Inflammatory macrophage (primary cell): ENCODE measurements around the gene COMT.

ENCODE experiments used
- DNase-seq, 2 donors: peaks; one replicate each; pipeline ENCODE4 v3.0.0-alpha.2; 2020 to 2022

COMT gene

DNA sequence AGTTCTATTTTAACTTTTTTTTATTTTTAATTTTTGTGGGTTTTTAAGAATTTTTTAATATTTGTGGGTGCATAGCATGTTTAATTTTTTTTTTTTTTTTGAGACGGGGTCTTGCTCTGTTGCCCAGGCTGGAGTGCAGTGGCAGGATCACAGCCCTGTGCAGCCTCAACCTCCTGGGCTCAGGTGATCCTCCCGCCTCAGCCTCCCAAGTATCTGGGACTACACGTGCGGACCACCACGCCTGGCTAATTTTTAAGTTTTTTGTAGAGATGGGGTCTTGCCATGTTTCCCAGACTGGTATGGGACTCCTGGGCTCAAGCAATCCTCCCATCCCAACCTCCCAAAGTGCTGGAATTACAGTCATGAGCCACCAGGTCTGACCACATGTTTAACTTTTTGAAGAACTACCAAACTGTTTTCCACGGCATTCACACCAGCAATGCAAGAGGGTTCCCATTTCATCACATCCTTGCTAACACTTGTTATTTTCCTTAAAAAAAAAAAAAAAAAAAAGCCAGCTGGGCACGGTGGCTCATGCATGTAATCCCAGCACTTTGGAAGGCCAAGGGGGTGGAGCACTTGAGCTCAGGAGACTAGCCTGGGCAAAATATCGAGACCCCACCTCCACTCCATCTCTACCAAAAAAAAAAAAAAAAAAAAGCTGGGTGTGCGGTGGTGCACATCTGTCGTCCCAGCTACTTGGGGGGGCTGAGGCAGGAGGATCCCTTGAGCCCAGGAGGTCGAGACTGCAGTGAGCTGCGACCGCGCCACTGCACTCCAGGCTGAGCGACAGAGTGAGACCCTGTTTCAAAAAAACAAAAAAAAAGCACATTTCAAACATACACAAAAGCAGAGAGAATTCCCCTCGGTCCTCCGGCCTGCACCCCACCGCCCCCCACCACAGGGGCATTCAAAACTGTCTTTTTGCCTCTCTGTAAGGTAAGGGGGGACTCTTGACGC, 16.8 kb downstream of the COMT start:
- no peak for DNase-seq

DNA sequence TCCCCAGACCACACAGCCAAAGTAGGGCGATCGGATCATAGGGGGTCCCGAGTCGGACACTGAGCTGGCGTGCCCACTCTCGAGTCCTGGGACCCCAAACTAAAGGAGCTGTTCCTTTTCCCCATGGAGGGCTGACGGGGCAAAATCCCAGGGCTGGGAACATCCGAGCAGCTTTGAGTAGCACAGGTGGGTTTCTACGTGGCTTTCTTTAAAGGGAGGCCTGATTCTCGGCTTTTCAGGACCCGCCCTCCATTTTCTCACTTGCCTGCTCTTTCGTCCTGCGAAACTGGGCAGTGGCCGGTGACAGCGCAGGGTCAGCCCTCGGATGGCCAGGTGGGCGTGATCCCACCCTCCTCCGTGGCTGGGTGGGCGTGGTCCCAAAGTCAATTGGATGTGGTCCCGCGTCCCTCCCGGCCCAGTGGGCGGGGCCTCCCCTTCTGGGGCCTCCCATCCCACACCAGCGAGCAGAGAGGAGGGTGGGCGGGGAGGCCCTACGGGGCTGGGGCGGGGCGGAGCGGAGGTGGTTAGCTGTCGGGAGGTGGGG, 17.5 kb downstream of the COMT start:
- peak; percentile 6 to 59 for DNase-seq

DNA sequence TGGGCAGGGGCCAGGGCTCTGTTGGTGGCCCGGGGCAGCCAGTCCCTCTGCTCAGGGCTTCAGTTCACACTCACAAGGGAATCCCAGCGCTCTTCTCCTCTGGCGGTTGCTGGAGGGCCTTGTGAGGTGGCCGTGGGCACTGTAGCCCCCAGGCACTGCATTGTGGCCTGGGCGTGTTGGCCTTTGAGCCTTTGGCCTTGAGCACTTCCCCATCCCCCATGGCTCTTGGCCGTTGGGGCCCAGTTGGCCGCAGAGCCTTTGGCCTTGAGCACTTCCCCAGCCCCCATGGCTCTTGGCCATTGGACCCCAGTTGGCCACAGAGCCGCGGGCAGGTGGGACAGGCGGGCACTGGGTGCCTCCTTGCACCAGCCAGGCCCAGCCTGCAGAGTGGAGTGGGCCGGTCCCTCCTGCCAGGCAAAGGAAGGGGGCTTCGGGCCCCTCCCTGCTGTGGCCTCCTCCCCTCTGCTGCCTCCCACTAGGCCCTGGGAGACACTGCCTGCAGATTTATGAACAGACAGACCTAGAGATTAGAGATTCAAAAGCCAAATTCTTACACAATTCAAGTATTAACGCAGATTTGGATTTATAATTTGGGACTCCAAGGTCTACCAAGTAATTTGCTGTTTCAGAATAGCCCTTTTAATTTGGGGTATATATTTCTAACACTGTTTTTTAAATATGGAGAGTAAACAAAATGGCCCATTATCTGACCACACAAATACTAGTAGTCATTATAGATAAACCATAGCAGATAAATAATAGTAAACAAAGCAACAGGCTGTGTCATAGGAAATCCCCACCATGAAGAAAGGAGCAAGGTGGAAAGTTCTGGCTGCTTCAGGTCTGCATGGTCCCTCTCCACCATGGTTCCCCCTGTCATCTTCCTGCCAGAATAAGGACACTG, 18.3 kb downstream of the COMT start:
- no peak for DNase-seq

DNA sequence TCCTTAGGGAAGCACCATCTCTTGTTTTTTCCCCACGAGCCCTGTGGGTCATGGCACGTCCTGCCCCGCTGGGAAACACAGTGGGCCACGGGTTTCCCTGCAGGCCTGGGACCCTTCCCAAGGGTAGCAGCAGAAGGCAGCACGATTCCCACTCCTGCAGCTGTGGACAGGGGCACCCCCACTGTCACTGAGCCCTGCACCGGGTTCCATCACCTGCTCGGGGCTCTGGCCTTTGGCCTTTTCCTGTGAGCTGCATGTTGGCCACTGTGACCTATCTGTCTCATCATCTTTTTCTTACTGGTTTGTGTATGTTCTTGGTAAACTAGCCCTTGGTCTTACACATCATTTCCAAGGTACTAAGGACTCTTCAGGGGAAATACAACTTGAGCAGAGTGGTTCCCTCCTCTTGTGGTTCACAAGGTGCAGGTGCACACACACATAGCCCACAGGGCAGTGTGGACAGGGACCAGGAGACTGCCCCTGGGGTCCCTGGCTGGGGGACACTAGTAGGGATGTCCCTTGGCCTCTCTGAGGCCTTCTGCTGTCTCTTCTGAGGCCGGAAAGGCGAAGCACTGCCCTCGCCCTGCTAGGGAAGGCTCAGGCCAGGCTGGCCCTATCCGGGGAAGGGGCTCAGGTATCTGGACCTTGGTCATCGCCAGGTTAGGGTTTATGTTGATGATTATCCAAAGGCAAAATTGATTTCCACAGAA, 19.1 kb downstream of the COMT start:
- no peak for DNase-seq

DNA sequence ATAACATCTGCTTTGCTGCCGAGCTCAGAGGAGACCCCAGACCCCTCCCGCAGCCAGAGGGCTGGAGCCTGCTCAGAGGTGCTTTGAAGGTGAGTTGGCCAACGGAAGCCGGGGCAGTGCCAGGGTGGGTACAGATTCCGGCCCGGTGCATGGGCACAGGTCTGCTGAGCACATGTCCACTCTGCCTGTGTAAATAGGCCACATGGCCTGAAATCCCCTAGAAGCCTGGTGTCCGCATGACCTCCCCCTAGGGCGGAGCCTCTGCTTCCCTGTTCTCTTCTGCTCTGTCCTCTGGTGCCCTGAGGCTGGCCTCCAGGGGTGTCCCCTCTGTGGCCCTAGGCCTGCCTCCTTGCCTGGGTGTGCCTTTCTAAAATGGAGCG, 19.6 kb downstream of the COMT start:
- peak in 1 of 2 donors; percentile 22 for DNase-seq

DNA sequence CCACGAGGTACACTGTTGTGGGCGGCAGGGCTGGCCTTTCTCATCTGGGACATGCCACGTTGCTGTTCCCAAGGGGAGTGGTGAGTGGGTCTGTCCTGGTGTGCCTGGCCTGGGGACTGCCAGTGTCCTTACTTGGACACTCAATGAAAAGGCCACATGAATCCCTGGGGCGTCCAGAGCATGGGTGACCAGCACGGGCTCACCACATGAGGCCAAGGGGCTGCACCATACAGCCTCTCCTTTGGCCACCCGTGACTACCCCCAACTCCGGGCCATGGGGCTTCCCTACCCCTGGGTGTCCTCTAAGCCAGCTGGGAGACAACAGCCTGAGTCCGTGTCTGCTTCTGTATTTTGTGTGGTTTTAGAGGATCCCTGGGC, 20.3 kb downstream of the COMT start:
- no peak for DNase-seq

DNA sequence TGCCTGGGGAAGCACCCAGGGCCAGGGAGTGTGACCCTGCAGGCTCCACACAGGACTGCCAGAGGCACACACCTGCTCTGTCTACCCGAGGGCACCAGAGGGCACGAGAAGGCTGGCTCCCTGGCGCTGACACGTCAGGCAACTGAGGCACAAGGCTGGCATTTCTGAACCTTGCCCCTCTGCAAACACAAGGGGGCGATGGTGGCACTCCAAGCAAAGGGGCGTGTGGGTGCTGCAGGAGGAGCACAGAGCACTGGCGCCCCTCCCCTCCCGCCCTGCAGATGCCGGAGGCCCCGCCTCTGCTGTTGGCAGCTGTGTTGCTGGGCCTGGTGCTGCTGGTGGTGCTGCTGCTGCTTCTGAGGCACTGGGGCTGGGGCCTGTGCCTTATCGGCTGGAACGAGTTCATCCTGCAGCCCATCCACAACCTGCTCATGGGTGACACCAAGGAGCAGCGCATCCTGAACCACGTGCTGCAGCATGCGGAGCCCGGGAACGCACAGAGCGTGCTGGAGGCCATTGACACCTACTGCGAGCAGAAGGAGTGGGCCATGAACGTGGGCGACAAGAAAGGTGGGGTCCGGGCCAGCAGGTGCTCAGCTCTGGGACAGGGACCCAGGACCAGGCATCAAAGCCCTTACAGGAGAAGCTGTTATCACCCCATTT, 20.8 kb downstream of the COMT start:
- DNase-seq: peak; percentile 52 to 70

DNA sequence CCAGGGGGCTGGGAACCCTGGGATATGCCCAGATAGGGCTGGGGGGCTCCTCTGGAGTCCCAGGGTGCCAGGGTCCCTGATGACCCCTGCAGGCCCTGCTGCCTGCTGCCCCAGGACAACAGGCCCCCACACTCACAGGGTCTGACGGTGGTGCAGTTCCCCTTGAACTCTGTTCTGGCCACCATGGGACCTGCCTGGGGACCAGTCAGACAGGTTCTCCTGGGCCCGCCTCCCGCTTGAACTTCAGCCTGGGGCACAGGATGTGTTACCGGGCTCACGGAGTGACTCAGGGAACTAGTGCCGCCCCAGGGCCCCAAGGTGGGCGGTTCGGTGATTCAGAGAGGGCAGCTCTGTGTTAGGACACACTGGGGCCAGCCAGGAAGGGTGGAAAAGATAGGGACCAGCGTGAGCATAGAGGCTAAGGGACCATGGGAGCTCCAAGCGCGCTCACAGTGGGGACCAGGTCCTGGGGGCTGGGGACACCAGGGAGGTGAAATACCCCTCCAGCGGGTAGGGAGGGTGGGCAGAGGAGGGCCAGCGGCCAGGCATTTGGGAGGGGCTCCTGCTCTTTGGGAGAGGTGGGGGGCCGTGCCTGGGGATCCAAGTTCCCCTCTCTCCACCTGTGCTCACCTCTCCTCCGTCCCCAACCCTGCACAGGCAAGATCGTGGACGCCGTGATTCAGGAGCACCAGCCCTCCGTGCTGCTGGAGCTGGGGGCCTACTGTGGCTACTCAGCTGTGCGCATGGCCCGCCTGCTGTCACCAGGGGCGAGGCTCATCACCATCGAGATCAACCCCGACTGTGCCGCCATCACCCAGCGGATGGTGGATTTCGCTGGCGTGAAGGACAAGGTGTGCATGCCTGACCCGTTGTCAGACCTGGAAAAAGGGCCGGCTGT, 21.6 kb downstream of the COMT start:
- DNase-seq: peak in 1 of 2 donors; percentile 73

DNA sequence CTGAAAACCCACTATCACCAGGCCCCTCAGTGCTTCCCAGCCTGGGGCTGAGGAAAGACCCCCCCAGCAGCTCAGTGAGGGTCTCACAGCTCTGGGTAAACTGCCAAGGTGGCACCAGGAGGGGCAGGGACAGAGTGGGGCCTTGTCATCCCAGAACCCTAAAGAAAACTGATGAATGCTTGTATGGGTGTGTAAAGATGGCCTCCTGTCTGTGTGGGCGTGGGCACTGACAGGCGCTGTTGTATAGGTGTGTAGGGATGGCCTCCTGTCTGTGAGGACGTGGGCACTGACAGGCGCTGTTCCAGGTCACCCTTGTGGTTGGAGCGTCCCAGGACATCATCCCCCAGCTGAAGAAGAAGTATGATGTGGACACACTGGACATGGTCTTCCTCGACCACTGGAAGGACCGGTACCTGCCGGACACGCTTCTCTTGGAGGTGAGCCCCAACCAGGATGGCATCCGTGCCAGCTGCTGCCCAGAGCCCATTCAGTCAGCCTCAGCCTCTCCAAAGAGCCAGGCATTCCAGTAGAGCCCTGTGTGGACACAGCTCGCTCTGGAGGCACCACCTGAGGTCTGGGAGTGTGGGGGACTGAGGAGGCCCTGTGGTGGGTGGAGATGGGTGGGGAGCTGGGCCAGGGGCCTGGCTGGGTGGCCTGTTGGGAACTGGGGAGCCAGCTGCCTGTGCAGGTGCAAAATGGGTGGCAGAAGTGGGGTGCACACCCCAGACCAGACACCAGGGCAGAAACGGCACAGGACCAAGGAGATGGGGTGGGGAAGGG, 22.5 kb downstream of the COMT start:
- DNase-seq: no peak

DNA sequence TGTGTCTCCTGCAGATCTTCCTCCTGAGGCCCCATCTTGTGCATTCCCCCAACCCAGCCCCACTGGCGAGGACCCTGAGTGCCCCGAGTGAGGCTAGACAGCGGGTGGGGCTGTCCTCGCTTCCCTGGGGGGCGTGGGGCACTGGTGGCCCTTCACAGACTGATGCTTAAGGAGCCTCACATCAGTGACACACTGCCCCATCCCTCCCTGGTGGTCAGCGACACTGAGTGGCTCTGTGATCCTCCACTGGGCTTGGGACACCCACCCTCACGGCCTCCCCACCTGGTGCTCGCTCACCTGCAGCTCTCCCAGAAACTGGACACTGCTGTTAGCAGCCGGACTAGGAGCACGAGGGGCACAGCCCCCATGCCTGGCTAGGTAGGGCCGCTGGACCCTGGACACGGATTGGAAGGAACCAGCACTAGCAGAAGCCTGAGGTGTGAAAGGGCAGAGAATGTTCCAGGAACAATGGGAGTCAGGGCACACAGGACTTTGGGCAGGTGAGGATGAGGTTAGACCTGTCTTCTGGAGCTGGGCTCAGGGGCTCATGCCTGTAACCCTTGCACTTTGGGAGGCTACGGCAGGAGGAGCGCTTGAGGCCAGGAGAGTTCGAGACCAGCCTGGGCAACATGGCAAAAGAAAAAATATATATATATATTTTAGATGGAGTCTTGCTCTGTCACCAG, 23.3 kb downstream of the COMT start:
- no peak for DNase-seq

DNA sequence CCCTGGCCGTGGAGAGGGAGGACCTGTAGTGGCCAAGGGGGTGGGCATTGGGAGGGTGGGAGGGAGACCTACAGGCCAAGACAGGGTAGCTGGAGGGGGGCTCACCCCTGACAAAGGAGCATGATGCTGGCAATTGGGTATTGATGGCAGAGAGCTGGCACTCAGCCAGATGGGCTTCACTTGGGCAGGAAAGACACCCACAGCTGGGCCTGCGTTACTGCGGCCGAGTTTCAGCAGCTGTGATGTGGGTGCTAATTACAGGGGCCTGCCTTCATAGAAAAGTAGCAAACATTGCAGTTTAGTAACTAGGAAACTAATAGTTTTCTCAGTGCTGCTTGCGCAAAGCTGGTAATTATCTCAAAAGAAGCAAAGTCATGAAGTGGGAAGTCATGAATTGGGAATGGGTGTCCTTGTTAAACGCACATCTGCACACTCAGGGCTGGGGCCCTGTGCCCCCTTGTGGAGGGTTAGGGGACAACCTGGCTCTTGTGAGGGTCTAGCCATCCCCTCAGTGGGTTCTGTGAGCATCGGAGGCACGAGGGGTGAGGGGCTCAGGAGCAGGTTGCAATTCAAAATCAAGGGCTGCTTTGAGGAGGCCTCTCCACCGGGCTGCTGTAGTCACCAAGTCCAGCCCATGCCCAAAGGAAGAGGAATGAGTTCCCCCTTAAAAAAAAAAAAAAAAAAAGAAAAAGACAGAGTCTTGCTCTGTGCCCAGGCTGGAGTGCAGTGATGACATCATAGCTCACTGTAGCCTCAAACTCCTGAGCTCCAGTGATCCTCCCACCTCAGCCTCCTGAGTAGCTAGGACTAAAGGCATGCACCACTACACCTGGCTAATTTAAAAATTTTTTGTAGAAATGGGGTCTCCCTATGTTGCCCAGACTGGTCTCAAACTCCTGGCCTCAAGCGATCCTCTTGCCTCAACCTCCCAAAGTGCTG, 24.5 kb downstream of the COMT start:
- no peak for DNase-seq

DNA sequence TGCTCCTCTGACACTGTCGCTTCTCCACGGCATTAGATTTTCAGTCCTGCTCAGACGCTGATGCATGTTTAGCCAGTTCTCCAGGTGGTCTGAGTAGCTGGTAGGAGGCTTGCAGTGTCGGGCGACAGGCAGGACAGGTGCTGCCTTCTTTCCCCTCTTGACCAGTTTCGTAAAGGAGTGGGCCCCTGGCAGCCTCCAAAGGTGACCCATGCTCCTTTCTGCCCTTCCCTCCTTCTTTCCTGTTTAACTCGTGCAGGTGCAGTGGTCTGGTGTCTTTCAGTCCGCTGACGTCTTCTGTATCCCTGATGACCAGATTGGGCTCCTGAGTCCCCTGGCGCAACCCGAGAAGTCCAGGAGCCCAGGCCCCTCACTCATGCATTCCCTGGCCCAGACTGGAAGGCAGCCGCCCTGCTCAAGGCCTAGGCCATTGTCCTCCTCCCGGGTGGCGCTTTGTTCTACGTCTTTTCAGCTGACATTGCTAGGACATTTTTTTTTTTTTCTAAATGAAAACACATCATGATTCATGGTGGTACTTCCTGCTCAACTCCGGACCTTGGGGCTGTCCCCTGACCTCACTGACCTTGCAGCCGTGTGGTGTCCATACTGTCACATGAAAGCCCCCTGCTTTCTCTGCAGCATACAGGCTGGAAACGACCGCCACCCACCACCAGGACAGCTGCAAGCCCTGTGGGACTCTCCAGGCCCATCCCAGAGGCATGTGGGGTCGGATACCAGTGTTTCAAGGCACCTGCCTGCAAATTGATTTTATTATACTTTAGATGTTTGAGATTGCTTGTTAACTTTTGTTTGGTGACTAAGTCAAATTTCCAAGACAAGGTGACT, 25.6 kb downstream of the COMT start:
- DNase-seq: no peak

DNA sequence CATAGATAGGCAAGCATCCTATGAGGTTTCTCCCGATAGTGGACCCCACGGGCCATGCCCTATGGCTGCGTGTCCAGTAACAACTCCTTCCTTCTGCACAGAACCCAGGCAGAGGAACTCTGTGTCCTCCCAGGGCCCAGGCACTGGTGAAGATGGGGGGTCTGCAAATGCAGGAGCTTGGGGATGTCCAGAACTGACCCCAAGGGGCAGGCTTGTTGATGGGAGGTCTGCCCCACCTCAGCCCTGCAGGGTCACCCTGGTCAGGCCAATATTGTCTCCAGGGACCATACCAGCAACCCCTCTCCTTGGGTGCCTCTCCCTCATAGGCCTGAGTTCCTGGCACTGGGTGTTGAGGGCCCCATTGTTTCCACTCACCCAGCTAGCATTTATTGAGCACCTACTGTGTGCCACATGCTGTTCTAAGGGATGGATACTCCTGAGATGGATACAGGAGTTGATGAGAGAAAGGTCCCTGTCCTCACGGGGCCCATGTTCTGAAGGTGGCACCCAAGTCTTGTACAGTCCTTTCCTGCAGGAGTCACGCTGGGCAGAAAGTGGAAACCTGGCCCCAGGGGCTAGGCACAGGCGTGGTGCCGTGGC, 26.4 kb downstream of the COMT start:
- no peak for DNase-seq

DNA sequence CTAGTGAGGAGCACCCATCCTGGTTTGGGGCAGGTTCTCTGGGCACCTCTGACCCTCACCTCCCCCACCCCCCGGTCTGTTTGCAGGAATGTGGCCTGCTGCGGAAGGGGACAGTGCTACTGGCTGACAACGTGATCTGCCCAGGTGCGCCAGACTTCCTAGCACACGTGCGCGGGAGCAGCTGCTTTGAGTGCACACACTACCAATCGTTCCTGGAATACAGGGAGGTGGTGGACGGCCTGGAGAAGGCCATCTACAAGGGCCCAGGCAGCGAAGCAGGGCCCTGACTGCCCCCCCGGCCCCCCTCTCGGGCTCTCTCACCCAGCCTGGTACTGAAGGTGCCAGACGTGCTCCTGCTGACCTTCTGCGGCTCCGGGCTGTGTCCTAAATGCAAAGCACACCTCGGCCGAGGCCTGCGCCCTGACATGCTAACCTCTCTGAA, 26.9 kb downstream of the COMT start:
- no peak for DNase-seq

DNA sequence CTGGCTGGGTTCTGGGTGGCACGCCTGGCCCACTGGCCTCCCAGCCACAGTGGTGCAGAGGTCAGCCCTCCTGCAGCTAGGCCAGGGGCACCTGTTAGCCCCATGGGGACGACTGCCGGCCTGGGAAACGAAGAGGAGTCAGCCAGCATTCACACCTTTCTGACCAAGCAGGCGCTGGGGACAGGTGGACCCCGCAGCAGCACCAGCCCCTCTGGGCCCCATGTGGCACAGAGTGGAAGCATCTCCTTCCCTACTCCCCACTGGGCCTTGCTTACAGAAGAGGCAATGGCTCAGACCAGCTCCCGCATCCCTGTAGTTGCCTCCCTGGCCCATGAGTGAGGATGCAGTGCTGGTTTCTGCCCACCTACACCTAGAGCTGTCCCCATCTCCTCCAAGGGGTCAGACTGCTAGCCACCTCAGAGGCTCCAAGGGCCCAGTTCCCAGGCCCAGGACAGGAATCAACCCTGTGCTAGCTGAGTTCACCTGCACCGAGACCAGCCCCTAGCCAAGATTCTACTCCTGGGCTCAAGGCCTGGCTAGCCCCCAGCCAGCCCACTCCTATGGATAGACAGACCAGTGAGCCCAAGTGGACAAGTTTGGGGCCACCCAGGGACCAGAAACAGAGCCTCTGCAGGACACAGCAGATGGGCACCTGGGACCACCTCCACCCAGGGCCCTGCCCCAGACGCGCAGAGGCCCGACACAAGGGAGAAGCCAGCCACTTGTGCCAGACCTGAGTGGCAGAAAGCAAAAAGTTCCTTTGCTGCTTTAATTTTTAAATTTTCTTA, 27.8 kb downstream of the COMT start:
- DNase-seq: no peak

DNA sequence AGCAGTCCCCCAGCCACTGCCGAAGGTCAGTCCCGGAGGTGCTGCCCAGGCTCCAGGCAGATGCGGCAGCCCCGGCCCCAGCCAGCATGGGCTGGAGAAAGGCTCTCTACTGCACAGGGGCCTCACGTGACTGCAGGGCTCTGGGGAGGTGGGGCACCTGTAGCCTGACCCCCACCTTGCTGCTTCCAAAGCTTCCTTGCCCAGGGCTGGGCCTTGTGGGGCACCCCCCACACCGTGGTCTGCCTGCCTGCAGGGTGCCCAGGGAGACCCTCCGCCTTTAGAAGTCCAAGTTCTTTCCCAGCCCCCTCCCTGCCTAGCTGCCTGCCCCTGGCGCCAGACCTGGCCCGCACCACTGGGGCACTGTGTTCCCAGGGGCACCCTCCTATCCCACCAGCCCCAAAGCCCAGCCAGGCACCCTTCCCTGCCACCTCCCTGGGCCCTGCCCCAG, 28.5 kb downstream of the COMT start:
- no peak for DNase-seq
